ENCODE measurements around the gene PLOD1.
"Not testable (repeated sequence)": the region's sequence is repeated elsewhere in the genome, so short reads cannot be mapped to it uniquely, and the experiment has no call there.

PLOD1 gene

DNA sequence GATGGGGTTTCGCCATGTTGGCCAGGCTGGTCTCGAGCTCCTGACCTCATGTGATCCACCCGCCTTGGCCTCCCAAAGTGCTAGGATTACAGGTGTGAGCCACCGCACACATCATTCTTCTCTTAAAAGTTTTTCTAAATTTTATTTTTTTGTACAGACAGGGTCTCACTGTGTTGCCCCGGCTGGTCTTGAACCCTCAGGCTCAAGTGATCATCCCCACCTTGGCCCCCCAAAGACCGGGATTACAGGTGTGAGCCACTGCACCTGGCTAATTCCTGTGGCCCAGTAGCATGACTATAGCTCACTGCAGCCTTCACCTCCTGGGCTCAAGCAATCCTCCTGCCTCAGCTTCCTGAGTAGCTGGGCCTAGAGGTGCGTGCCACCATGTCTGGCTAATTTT is 5.3 kb downstream of the PLOD1 start:
- not testable (repeated sequence) for DNase-seq

GRCh38 chr1:11940260-11940921 is 5.9 kb downstream of the PLOD1 start:
- peak; percentile 53 for DNase-seq

GRCh38 chr1:11942280-11942679 is 7.8 kb downstream of the PLOD1 start:
- no peak for DNase-seq

GRCh38 chr1:11943619-11944018 is 9.1 kb downstream of the PLOD1 start:
- no peak for DNase-seq

DNA sequence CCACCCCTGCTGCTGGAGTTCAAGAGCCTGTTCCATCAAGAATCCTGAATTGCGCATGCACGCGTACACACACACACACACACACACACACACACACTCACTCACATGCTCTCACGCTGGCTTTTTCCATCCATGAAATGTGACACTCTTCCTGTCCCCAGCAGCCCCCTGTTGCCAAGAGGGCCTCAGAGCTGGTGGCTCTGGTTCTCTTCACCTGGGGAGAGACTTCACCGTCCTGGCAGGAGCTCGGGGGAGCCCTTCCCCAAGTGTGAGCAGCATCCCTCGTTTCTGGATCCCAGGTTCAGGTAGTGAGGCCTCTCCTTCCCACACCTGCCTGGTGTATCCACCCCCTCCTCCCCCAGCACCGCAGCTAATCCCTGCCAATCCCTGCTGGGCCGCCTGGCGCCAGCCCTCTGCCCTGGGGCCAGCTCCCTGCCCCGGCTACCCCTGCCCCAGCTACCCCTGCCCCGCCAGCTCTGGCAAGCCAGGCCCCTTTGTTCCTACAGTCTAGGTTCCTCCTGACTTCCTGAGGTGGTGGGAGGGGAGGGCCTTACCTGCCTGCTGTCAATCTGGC is 9.9 kb downstream of the PLOD1 start:
- DNase-seq, result peak; percentile 77

DNA sequence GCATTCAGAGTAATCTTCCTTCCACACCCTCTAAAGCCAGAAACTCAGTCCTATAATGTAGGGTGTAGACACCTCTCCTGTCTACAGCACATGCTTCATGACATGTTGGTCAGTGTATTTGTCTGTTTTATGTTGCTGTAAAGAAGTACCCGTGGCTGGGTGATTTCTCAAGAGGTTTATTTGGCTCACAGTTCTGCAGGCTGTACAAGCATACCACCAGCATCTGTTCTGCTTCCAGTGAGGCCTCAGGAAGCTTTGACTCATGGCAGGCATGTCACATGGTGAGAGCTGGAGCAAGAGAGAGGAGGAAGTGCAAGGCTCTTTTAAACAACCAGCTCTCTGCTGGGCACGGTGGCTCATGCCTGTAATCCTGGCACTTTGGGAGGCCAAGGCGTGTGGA is 12.1 kb downstream of the PLOD1 start:
- DNase-seq, result no peak

DNA sequence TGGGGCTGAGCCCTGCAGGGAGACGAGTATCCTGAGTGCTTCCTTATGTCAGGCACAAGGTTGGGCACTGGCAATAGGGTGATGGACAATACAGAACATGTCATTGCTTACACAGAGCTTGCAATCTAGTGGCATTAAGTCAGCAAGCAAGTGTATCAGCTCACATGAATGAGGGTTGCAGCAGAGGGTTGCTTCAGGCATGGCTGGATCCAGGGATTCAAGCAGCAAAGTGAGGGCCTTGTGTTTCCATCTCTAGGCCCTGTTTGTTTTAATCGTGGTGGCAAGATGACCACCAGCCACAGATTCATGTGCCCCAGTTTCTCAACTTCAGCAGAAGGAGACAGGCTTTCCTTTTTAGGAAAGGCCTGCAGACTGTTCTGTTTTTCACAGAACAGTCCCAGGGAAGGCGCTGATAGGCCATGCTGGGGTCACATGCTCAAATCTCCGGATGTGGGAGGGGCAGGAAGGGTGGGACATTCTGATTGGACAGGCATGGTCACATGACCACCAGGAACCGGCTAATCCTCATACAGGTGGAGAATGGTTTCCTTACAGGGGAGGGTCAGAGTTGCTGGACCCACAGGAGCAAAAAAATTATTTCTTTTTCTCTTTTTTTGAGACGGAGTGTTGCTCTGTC is 14.4 kb downstream of the PLOD1 start:
- no peak for DNase-seq

- no peak for DNase-seq
Measured at GRCh38 chr1:11951901-11952300, 17.4 kb downstream of the PLOD1 start.

GRCh38 chr1:11952455-11953109 is 18.1 kb downstream of the PLOD1 start:
- no peak for DNase-seq

GRCh38 chr1:11955221-11955620 is 20.7 kb downstream of the PLOD1 start:
- no peak for DNase-seq

DNA sequence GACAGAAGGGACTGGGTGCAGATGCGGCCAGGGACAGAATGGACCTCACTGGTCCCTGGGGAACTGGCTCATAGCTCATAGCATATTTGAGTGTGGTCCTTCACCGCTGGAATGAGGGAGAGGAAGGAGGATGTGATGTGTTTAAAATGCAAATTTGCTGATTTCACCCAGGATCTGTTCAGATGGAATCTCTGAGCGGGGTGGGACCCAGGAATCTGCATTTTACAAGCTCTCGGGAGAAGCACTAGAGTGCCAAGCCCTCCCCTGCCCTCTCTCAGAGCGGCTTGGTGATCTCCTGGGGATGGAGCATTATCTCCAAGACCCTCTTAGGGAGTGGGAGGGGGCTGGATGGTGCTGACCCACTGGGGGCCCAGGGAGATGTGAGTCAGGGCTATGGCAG is 22.9 kb downstream of the PLOD1 start:
- no peak for DNase-seq

DNA sequence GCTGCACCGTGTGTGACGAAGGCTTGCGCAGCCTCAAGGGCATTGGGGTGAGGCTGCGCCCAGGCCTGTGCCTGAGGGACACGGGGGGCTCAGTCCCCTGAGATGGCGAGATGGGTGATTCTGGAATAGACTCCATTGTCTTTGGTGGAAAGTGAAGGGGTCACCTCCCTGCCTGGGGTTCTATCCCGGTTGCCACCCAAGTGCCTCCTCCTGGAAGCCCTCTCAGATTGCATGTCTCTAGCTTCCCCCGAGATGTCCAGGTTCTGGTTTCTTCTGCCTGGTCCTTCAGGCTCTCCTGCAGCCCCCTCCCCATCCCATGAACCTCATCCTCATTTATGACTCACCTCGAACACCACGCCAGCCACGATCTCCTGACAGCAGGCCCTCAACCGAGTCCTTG is 23.4 kb downstream of the PLOD1 start:
- DNase-seq, result no peak

DNA sequence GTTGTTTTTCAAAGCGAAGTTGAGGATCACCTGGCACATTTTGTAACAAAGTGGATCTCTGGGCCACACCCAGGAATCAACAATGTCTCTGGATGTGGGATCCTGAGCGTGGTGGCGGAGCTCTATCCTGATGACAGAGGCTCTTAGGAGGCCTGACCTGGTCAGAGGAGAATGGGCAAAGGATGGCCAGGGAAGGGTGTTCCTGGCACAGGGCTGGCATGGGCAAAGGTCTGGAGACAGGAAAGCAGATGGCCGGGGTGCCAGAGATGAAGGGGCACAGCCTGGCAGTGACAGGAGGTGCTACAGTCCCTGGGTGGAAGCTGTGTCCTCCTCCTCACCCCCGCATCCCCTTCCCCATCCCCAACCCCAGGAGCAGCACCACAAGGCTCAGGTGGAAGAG is 25.8 kb downstream of the PLOD1 start:
- DNase-seq, result no peak

- DNase-seq, result no peak
Measured at GRCh38 chr1:11960715-11961114, 26.2 kb downstream of the PLOD1 start.

DNA sequence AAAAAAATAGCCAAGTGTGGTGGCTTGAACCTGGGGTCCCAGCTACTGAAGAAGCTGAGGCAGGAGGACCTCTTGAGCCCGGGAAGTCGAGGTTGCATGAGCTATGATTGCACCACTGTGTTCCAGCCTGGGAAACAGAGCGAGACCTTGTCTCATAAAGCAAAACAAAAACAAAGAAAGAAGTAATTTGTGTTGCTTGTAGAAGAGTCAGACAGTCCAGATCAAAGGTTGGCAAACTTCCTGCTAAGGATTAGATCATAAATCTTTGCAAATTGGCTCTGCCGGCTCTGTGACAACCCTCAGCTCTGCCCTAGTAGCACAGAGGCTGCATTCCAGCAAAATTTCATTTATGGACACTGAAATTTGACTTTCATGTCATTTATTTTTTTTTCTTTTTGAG is 26.7 kb downstream of the PLOD1 start:
- DNase-seq, result no peak

DNA sequence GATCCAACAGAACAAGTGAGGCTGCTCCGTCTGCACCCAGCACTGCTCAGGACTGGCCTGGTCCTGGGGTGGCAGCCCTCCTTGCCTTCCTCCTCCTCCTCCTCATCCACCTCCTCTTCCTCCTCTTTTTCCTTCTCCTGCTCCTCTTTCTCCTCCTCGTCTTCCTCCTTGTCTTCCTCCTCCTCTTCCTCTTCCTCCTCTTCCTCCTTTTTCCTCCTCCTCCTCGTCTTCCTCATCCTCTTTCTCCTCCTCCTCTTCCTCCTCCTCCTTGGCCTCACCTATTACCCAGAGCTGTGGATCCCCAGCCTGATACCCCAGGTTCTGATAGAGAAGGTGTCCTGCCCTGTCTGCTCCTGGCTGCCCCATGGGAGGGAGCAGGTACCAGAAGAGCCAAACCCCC is 29.1 kb downstream of the PLOD1 start:
- DNase-seq, result no peak

- no peak for DNase-seq
Measured at GRCh38 chr1:11964656-11965055, 30.1 kb downstream of the PLOD1 start.

GRCh38 chr1:11967028-11967547 is 32.6 kb downstream of the PLOD1 start:
- peak; percentile 70 for DNase-seq

DNA sequence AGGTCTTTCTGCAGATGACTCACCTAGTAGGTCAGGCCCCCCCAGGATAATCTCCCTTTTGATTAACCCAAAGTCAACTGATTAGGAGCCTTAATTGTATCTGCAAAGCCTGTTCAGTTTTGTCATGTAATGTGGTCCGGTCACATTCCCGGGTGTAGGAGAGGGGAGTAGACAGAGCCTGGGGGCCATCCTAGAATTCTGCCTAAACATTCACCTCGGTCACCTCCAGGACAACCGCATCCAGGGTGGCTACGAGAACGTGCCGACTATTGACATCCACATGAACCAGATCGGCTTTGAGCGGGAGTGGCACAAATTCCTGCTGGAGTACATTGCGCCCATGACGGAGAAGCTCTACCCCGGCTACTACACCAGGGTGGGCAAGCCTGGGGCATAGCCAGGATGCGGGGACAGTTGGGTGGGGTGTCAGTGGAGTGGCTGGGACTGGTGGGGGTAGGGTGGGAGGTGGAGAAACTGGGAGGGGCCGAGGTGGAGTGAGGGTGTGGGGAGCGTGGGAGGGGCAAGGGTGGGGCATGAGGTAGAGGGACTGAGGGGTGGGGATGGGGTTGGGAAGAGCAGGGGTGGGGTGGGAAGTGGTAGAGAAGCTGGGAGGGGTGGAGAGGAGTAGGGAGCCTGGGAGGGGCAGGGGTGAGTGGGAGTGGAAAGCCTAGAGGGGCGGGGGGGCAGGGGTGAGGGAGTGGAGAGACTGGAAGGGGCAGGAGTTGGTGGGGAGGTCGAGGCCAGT is 36.1 kb downstream of the PLOD1 start:
- no peak for DNase-seq

- no peak for DNase-seq
Measured at GRCh38 chr1:11977625-11978024, 43.1 kb downstream of the PLOD1 start.

DNA sequence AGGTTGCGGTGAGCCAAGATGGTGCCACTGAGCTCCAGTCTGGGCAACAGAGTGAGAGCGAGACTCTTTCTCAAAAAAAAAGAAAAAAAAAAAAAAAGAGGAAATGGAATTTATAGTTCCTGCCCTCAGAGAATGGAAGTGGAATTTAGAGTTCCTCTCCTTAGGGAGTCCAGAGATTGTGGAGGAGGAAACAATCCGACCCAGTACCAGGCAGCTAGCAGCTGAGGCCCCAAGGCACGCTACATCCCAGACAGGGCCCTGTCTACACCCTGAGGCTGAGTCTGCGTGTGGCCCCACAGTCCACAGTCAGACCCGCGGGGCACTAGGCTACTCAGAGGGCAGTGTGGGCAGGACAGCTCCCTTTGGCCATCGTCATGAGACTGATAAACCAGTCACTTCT is 43.8 kb downstream of the PLOD1 start:
- no peak for DNase-seq

DNA sequence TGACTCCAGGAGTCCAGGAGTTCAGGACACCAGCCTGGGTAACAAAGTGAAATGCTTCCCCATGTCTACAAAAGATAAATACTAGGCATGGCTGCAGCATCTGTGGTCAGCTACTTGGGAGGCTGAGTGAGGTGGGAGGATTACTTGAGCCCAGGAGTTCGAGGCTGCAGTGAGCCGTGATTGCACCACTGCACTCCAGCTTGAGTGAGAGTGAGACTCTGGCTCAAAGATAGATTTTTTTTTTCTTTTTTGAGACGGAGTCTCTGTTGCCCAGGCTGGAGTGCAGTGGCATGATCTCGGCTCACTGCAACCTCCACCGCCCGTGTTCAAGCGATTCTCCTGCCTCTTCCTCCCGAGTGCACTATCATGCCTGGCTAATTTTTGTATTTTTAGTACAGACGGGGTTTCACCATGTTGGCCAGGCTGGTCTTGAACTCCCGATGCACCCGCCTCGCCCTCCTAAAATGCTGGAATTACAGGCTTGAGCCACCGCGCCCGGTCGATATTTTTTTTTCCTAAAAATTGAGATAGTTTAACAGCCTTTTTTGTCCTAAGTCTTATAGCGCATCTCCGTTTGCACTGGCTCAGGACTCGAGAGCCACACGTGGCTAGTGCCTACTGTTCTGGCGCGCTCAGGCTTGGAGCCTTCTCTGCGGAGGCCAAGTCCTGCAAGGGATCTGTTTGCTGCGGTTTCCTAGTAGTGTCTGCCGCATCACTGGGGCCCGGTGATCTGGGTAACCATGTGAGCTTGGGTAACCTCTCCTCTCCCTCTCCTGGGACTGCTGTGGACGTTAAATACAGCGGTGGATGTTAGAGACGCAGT is 44.7 kb downstream of the PLOD1 start:
- peak; percentile 84 for DNase-seq
